HCT116 (cell line): ENCODE measurements around the gene VPS41. TPM values are rescaled to one million over a fixed set of nuclear protein-coding genes. Genes with fewer than 3 reads are reported as not detected.

Experiments
- ATAC-seq: fragments of 200-7000 bp; cut with Tn5 transposase; 2 replicates; pipeline ENCODE4 v1.9.1; 2020; ENCODE audit warnings: mild to moderate bottlenecking, moderate library complexity
- BruUV-seq: library from RNA; stranded (reverse); fragments of 400-500 nt; replicated peaks from 2 replicates; lab custom pipeline; 2021; lab: Mats Ljungman, UMichigan
- CTCF ChIA-PET: fragments of 300-600 bp; sonication (Branson Sonifier 250); formaldehyde crosslinking; loops from one replicate; lab custom pipeline; 2021; ENCODE audit warnings: antibody characterized with exemption; lab: Charles Lee
- POLR2A ChIA-PET: fragments of 300-600, 350-600 bp; sonication (Branson Sonifier 250); formaldehyde crosslinking; loops from one replicate; lab custom pipeline; 2021; ENCODE audit warnings: antibody characterized with exemption; lab: Charles Lee
- RAD21 ChIA-PET, 2 experiments: fragments of 300-600 bp; sonication (Branson Sonifier 250); formaldehyde crosslinking; loops; one replicate each; lab custom pipeline; 2023; ENCODE audit warnings: low total read pairs in 2 of 2; ENCODE audit not compliant: uncharacterized antibody in 2 of 2, unreplicated experiment in 2 of 2, low non-redundant PET in 1 of 2; lab: Charles Lee
- DNase-seq: peaks from one replicate; pipeline ENCODE4 v3.0.0-alpha.2; 2010; ENCODE audit warnings: low read depth, low spot score
- H2AFZ ChIP-seq: fragments of 200-600 bp; shearing (Covaris generic), sonication (generic); 2 replicates; pipeline ENCODE4 v1.6.1; 2017; ENCODE audit warnings: low read depth, mixed run types, mixed read lengths, antibody characterized with exemption, low read length; ENCODE audit not compliant: poor library complexity, severe bottlenecking
- H3K27ac ChIP-seq: 2 replicates; pipeline ENCODE4 v1.5.1; 2012; ENCODE audit warnings: low read depth, low read length
- H3K27me3 ChIP-seq: fragments of 200-600 bp; sonication (generic); 2 replicates; pipeline ENCODE4 v1.6.1; 2016; ENCODE audit warnings: mixed run types, low read length, mixed read lengths; ENCODE audit not compliant: insufficient read depth
- H3K36me3 ChIP-seq, 2 experiments: fragments of 200-500 bp in 1 of 2; fragments of 200-600 bp in 1 of 2; sonication (Bioruptor generic) in 1 of 2; sonication (generic) in 1 of 2; 2 replicates each; pipeline versions ENCODE4 v1.5.1 to v1.6.1; 2014 to 2016; ENCODE audit warnings: low read length in 2 of 2, inconsistent platforms in 1 of 2, mixed read lengths in 1 of 2, mixed run types in 1 of 2; ENCODE audit not compliant: insufficient read depth in 2 of 2, control insufficient read depth in 1 of 2
- H3K4me1 ChIP-seq, 2 experiments: fragments of 200-600 bp in 1 of 2; sonication (generic) in 1 of 2; 2 replicates each; pipeline versions ENCODE4 v1.5.1 to v1.6.1; 2012 to 2017; ENCODE audit warnings: low read length in 2 of 2, inconsistent platforms in 1 of 2, mild to moderate bottlenecking in 1 of 2, mixed read lengths in 1 of 2, mixed run types in 1 of 2, moderate library complexity in 1 of 2; ENCODE audit not compliant: insufficient read depth in 2 of 2, control insufficient read depth in 1 of 2
- H3K4me2 ChIP-seq: fragments of 200-600 bp; sonication (generic); 2 replicates; pipeline ENCODE4 v1.6.1; 2017; ENCODE audit warnings: mixed run types, low read length, mixed read lengths
- H3K4me3 ChIP-seq, 2 experiments: fragments of 200-600 bp in 1 of 2; sonication (generic) in 1 of 2; replicated peaks in 1 of 2; 2 replicates each; pipeline ENCODE4 v1.5.1; 2011 to 2016; ENCODE audit warnings: low read length in 2 of 2, control low read depth in 1 of 2, low read depth in 1 of 2, mild to moderate bottlenecking in 1 of 2, mixed read lengths in 1 of 2, mixed run types in 1 of 2
- H3K79me2 ChIP-seq: fragments of 200-600 bp; sonication (generic); 2 replicates; pipeline ENCODE4 v1.6.1; 2017; ENCODE audit warnings: mild to moderate bottlenecking, mixed run types, low read length, moderate library complexity, mixed read lengths; ENCODE audit not compliant: insufficient read depth
- H3K9ac ChIP-seq: fragments of 200-600 bp; sonication (generic); 2 replicates; pipeline ENCODE4 v1.6.1; 2016; ENCODE audit warnings: low read length, mixed read lengths
- H3K9me2 ChIP-seq: fragments of 200-600 bp; sonication (generic), shearing (Covaris generic); 2 replicates; pipeline ENCODE4 v1.6.1; 2017; ENCODE audit warnings: mixed run types, mild to moderate bottlenecking, moderate library complexity; ENCODE audit not compliant: insufficient read depth
- H3K9me3 ChIP-seq, 2 experiments: fragments of 200-500 bp in 1 of 2; fragments of 200-600 bp in 1 of 2; sonication (Bioruptor generic) in 1 of 2; sonication (generic) in 1 of 2; 2 replicates each; pipeline ENCODE4 v1.6.1; 2014 to 2017; ENCODE audit warnings: low read length in 2 of 2, mixed read lengths in 2 of 2, inconsistent platforms in 1 of 2, low read depth in 1 of 2, mild to moderate bottlenecking in 1 of 2, mixed run types in 1 of 2, moderate library complexity in 1 of 2; ENCODE audit not compliant: control insufficient read depth in 1 of 2, insufficient read depth in 1 of 2
- H4K20me1 ChIP-seq: fragments of 200-600 bp; sonication (generic), shearing (Covaris generic); 2 replicates; pipeline ENCODE4 v1.6.1; 2017; ENCODE audit warnings: mixed run types, mild to moderate bottlenecking, moderate library complexity; ENCODE audit not compliant: insufficient read depth
- CEBPB ChIP-seq: IDR thresholded peaks from 2 replicates; pipeline ENCODE4 v1.6.1; 2012; ENCODE audit warnings: low read depth
- EGR1 ChIP-seq: IDR thresholded peaks from 2 replicates; pipeline ENCODE4 v1.6.1; 2012; ENCODE audit warnings: low read depth
- ELF1 ChIP-seq: IDR thresholded peaks from 2 replicates; pipeline ENCODE4 v1.6.1; 2012; ENCODE audit warnings: low read depth, borderline replicate concordance
- EZH2 ChIP-seq: fragments of 200-600 bp; sonication (generic); IDR thresholded peaks from 2 replicates; pipeline ENCODE4 v1.6.1; 2017; ENCODE audit warnings: antibody characterized with exemption, mixed run types
- EZH2phosphoT487 ChIP-seq: fragments of 200-600 bp; IDR thresholded peaks from 2 replicates; pipeline ENCODE4 v1.6.1; 2018; ENCODE audit warnings: antibody characterized with exemption, borderline replicate concordance
- FOSL1 ChIP-seq: IDR thresholded peaks from 2 replicates; pipeline ENCODE4 v1.6.1; 2012; ENCODE audit warnings: low read depth
- JUND ChIP-seq: IDR thresholded peaks from 2 replicates; pipeline ENCODE4 v1.6.1; 2012
- POLR2AphosphoS5 ChIP-seq: IDR thresholded peaks from 2 replicates; pipeline ENCODE4 v1.6.1; 2011; ENCODE audit warnings: mild to moderate bottlenecking, low read depth, low read length, moderate library complexity
- RAD21 ChIP-seq: IDR thresholded peaks from 2 replicates; pipeline ENCODE4 v1.6.1; 2012; ENCODE audit warnings: low read depth, mild to moderate bottlenecking
- SIN3A ChIP-seq: IDR thresholded peaks from 2 replicates; pipeline ENCODE4 v1.6.1; 2012; ENCODE audit warnings: low read depth
- SP1 ChIP-seq: IDR thresholded peaks from 2 replicates; pipeline ENCODE4 v1.6.1; 2012; ENCODE audit warnings: low read depth
- SRF ChIP-seq: IDR thresholded peaks from 2 replicates; pipeline ENCODE4 v1.6.1; 2012; ENCODE audit warnings: low read depth
- TCF7L2 ChIP-seq: IDR thresholded peaks from 2 replicates; pipeline ENCODE4 v1.7.0; 2011; ENCODE audit warnings: borderline replicate concordance, inconsistent platforms; ENCODE audit not compliant: insufficient read depth, insufficient read length; ENCODE audit errors: extremely low read depth
- YY1 ChIP-seq: IDR thresholded peaks from 2 replicates; pipeline ENCODE4 v1.6.1; 2011; ENCODE audit warnings: low read length, low read depth, moderate library complexity, mild to moderate bottlenecking; ENCODE audit not compliant: insufficient replicate concordance; ENCODE audit errors: extremely low read depth
- intact Hi-C: fragments of 100-400 bp; cut with micrococcal nuclease; formaldehyde crosslinking; loops from 2 replicates; pipeline ENCODE4 v1.10.0; 2022
- total RNA-seq: library from RNA; stranded (reverse); gene quantifications from one replicate; pipeline ENCODE4 v1.2.1, GENCODE V29; 2021; ENCODE audit not compliant: unreplicated experiment
- TF ChIP-seq, protein P1 (sequence below), 3 experiments: fragments of 200-600 bp in 1 of 3; sonication (generic) in 1 of 3; IDR thresholded peaks in 2 of 3; conservative IDR thresholded peaks in 1 of 3; 2 replicates each; pipeline ENCODE4 v1.5.1; 2012 to 2017; ENCODE audit warnings: low read depth in 2 of 3, low read length in 2 of 3, antibody characterized with exemption in 1 of 3, borderline replicate concordance in 1 of 3, control low read depth in 1 of 3, mild to moderate bottlenecking in 1 of 3, mixed read lengths in 1 of 3, mixed run types in 1 of 3, moderate library complexity in 1 of 3; ENCODE audit not compliant: insufficient read depth in 1 of 3
- TF ChIP-seq, protein P2 (sequence below): IDR thresholded peaks from 2 replicates; pipeline ENCODE4 v1.6.1; 2012
- TF ChIP-seq, protein P3 (sequence below): IDR thresholded peaks from 2 replicates; pipeline ENCODE4 v1.6.1; 2012

The VPS41 gene
- total RNA-seq, 1 experiment from 2014 or later = 72.2 TPM

DNA sequence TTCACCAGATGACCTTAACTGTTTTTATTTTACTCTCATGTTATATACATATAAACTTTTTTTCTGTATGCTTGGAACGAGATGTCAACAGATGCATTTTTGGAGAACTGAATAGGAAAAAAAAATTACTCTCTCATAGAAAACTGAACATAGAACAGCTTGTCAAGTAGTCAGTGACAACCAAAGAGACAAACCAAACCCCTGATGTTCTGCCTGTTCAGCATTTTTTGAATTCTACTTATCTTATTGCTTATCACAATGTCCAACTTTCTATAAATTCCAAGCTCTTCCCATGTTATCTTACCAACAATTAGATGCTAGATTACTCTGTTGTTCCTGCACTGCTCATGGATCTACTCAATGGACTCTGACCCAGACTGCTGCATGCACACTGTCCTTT lies 95.2 kb downstream of the VPS41 start:
- TF ChIP-seq EZH2 (no peak), EGR1 (no peak)
- TF ChIP-seq, all 23 proteins: peak for 0
- Histone ChIP-seq H3K4me1 (no peaks in the 10 kb centered on the region), H3K27ac (no peak overlapping the region), H3K9me3 (no peaks in the 10 kb centered on the region), H3K36me3 (no peaks in the 10 kb centered on the region), H2AFZ (no peak overlapping the region), H3K9ac (no peak overlapping the region), H3K27me3 (no peaks in the 10 kb centered on the region), H3K4me3 (no peak overlapping the region), H3K79me2 (no peaks in the 10 kb centered on the region), H3K9me2 (no peaks in the 10 kb centered on the region), H4K20me1 (no peaks in the 10 kb centered on the region), H3K4me2 (no peak overlapping the region)
- no TSS peak for BruUV-seq
- no peak for ATAC-seq
- ChIA-PET RAD21 (no interaction called here), POLR2A (no interaction called here), CTCF (no interaction called here)
- intact Hi-C loops = no loop called here
- DNase-seq = no peak

DNA sequence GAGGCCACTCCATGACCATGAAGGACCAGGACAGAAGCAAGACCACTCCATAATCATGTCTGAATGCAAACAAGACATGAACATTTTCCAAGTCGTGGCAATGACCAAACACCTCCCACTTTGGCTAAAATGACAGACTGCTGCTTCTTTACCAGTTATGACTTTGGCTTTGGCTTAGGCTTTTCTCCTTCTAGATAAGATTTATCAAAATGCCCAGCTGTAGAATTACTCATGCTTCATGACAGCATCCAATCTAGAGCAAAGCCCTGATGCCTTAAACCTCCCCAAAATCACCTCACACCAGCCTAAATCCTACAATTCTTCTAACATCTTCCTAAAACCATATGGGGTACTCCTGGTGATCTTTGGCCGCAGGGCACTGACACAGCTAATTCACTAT lies 102.1 kb downstream of the VPS41 start:
- H3K9me2 ChIP-seq = no peaks in the 10 kb centered on the region
- TF ChIP-seq CEBPB (no peak), EZH2 (no peak), POLR2AphosphoS5 (no peak), FOSL1 (no peak), SP1 (no peak), EGR1 (no peak), ELF1 (no peak), RAD21 (no peak), SRF (no peak), SIN3A (no peak), TCF7L2 (no peak), JUND (no peak), EZH2phosphoT487 (no peak), YY1 (no peak)
- TF ChIP-seq, protein P1, sequence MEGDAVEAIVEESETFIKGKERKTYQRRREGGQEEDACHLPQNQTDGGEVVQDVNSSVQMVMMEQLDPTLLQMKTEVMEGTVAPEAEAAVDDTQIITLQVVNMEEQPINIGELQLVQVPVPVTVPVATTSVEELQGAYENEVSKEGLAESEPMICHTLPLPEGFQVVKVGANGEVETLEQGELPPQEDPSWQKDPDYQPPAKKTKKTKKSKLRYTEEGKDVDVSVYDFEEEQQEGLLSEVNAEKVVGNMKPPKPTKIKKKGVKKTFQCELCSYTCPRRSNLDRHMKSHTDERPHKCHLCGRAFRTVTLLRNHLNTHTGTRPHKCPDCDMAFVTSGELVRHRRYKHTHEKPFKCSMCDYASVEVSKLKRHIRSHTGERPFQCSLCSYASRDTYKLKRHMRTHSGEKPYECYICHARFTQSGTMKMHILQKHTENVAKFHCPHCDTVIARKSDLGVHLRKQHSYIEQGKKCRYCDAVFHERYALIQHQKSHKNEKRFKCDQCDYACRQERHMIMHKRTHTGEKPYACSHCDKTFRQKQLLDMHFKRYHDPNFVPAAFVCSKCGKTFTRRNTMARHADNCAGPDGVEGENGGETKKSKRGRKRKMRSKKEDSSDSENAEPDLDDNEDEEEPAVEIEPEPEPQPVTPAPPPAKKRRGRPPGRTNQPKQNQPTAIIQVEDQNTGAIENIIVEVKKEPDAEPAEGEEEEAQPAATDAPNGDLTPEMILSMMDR (IDR thresholded peaks at IDR 0.05 in 2 of 3, conservative IDR thresholded peaks at IDR 0.05 in 1 of 3; ENCODE audit: borderline replicate concordance in 1 of 3, insufficient read depth in 1 of 3, low read depth in 2 of 3, low read length in 2 of 3) = no peak
- TF ChIP-seq, protein P2, sequence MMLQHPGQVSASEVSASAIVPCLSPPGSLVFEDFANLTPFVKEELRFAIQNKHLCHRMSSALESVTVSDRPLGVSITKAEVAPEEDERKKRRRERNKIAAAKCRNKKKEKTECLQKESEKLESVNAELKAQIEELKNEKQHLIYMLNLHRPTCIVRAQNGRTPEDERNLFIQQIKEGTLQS = no peak
- TF ChIP-seq, protein P3, sequence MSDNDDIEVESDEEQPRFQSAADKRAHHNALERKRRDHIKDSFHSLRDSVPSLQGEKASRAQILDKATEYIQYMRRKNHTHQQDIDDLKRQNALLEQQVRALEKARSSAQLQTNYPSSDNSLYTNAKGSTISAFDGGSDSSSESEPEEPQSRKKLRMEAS = no peak
- DNase-seq = no peak
- RAD21 ChIA-PET = no interaction called here
- no peaks in the 10 kb centered on the region for H4K20me1 ChIP-seq
- H3K79me2 ChIP-seq = no peaks in the 10 kb centered on the region
- no peak overlapping the region for H2AFZ ChIP-seq
- H3K36me3 ChIP-seq = no peaks in the 10 kb centered on the region
- no peaks in the 10 kb centered on the region for H3K4me1 ChIP-seq
- no peak overlapping the region for H3K4me2 ChIP-seq
- H3K27me3 ChIP-seq = no peaks in the 10 kb centered on the region
- H3K4me3 ChIP-seq = no peak overlapping the region
- no peaks in the 10 kb centered on the region for H3K9me3 ChIP-seq
- no peak for ATAC-seq
- no TSS peak for BruUV-seq
- intact Hi-C loops = no loop called here
- CTCF ChIA-PET = no interaction called here
- no peak overlapping the region for H3K27ac ChIP-seq
- H3K9ac ChIP-seq = no peak overlapping the region
- POLR2A ChIA-PET = no interaction called here
